Measurements from ENCODE around the gene OSBPL3. TPM values are rescaled to one million over a fixed set of nuclear protein-coding genes. Genes with fewer than 3 reads are reported as not detected.

The OSBPL3 gene
- total RNA-seq, 1 donor from 2014 or later: 37.5 TPM

GRCh38 chr7:24965831-24966708 is 13.9 kb downstream of the OSBPL3 start:
- peak; percentile 23 for DNase-seq
- Mint-ChIP-seq H3K27ac (ENCODE audit: unreplicated experiment) (peak overlapping the region; percentile 63), H3K4me3 (ENCODE audit: unreplicated experiment) (no peak overlapping the region), H3K9me3 (ENCODE audit: unreplicated experiment) (peaks cover under 1% of the 10 kb centered on the region), H3K4me1 (ENCODE audit: low read depth, unreplicated experiment) (peaks cover 46% of the 10 kb centered on the region), H3K27me3 (ENCODE audit: unreplicated experiment) (no peaks in the 10 kb centered on the region), H3K36me3 (ENCODE audit: unreplicated experiment) (no peaks in the 10 kb centered on the region)
- TF ChIP-seq CTCF (IDR thresholded peaks at IDR 0.05; ENCODE audit: partially characterized antibody, unreplicated experiment): no peak

- Mint-ChIP-seq H3K9me3 (ENCODE audit: unreplicated experiment) (no peaks in the 10 kb centered on the region), H3K36me3 (ENCODE audit: unreplicated experiment) (no peaks in the 10 kb centered on the region)
These were observed 15.8 kb downstream of the OSBPL3 start for GRCh38 chr7:24964191-24964590.

GRCh38 chr7:24963218-24963617 is 16.8 kb downstream of the OSBPL3 start:
- Mint-ChIP-seq H3K9me3 (ENCODE audit: unreplicated experiment) (no peaks in the 10 kb centered on the region), H3K27me3 (ENCODE audit: unreplicated experiment) (no peaks in the 10 kb centered on the region), H3K36me3 (ENCODE audit: unreplicated experiment) (no peaks in the 10 kb centered on the region), H3K4me1 (ENCODE audit: low read depth, unreplicated experiment) (peaks cover 58% of the 10 kb centered on the region), H3K27ac (ENCODE audit: unreplicated experiment) (no peak overlapping the region), H3K4me3 (ENCODE audit: unreplicated experiment) (no peak overlapping the region)
- no peak for DNase-seq
- no peak for TF ChIP-seq CTCF (IDR thresholded peaks at IDR 0.05; ENCODE audit: partially characterized antibody, unreplicated experiment)

More at GRCh38 chr7:24964191-24964590, 15.8 kb downstream of the OSBPL3 start:
- H3K27me3 Mint-ChIP-seq (ENCODE audit: unreplicated experiment): no peaks in the 10 kb centered on the region
- H3K27ac Mint-ChIP-seq (ENCODE audit: unreplicated experiment): peak overlapping the region; percentile 25
- no peak for TF ChIP-seq CTCF (IDR thresholded peaks at IDR 0.05; ENCODE audit: partially characterized antibody, unreplicated experiment)
- peaks cover 48% of the 10 kb centered on the region for H3K4me1 Mint-ChIP-seq (ENCODE audit: low read depth, unreplicated experiment)
- no peak for DNase-seq
- H3K4me3 Mint-ChIP-seq (ENCODE audit: unreplicated experiment): no peak overlapping the region

- no peaks in the 10 kb centered on the region for H3K9me3 Mint-ChIP-seq (ENCODE audit: unreplicated experiment)
These were observed 17.5 kb downstream of the OSBPL3 start for GRCh38 chr7:24962418-24962962.

More at GRCh38 chr7:24962418-24962962, 17.5 kb downstream of the OSBPL3 start:
- no peaks in the 10 kb centered on the region for H3K27me3 Mint-ChIP-seq (ENCODE audit: unreplicated experiment)
- H3K4me3 Mint-ChIP-seq (ENCODE audit: unreplicated experiment): no peak overlapping the region
- H3K4me1 Mint-ChIP-seq (ENCODE audit: low read depth, unreplicated experiment): peaks cover 55% of the 10 kb centered on the region
- no peaks in the 10 kb centered on the region for H3K36me3 Mint-ChIP-seq (ENCODE audit: unreplicated experiment)
- H3K27ac Mint-ChIP-seq (ENCODE audit: unreplicated experiment): no peak overlapping the region
- TF ChIP-seq CTCF (IDR thresholded peaks at IDR 0.05; ENCODE audit: partially characterized antibody, unreplicated experiment): no peak
- DNase-seq: no peak
